RWPE2 (cell line): ENCODE data around the gene ADK.

ENCODE experiments used
- ATAC-seq: fragments of 200-7000 bp; cut with Tn5 transposase; 3 replicates; pipeline ENCODE4 v1.9.1; 2021; ENCODE audit warnings: low read depth
- DNase-seq: peaks from one replicate; pipeline ENCODE4 v3.0.0-alpha.2; 2020; ENCODE audit warnings: low spot score
- H3K27ac ChIP-seq: fragments of 450-650 bp; 2 replicates; pipeline ENCODE4 v1.5.1; 2017; ENCODE audit warnings: mild to moderate bottlenecking; ENCODE audit not compliant: poor library complexity, severe bottlenecking
- H3K27me3 ChIP-seq: fragments of 250-450 bp; sonication (Bioruptor Pico); 2 replicates; pipeline ENCODE4 v1.5.1; 2021; ENCODE audit warnings: mild to moderate bottlenecking, moderate library complexity; ENCODE audit not compliant: insufficient read depth, poor library complexity, severe bottlenecking
- H3K36me3 ChIP-seq: fragments of 250-450 bp; sonication (Bioruptor Pico); 2 replicates; pipeline ENCODE4 v1.5.1; 2020; ENCODE audit warnings: low read depth, mild to moderate bottlenecking, moderate library complexity
- H3K4me1 ChIP-seq: fragments of 250-450 bp; sonication (Bioruptor Pico); 2 replicates; pipeline ENCODE4 v1.5.1; 2021; ENCODE audit warnings: mild to moderate bottlenecking, moderate library complexity; ENCODE audit not compliant: insufficient read depth, poor library complexity, severe bottlenecking
- H3K4me3 ChIP-seq: fragments of 250-450 bp; sonication (Bioruptor Pico); 2 replicates; pipeline ENCODE4 v1.5.1; 2021; ENCODE audit warnings: mild to moderate bottlenecking, moderate library complexity; ENCODE audit not compliant: severe bottlenecking
- H3K9me3 ChIP-seq: fragments of 250-450 bp; sonication (Bioruptor Pico); 2 replicates; pipeline ENCODE4 v1.5.1; 2021; ENCODE audit warnings: mild to moderate bottlenecking, moderate library complexity; ENCODE audit not compliant: severe bottlenecking
- TF ChIP-seq, protein P1 (sequence below): fragments of 450-650 bp; IDR thresholded peaks from one replicate; pipeline ENCODE4 v1.5.1; 2017; ENCODE audit warnings: mild to moderate bottlenecking, moderate library complexity; ENCODE audit not compliant: poor library complexity, severe bottlenecking

ADK gene

DNA sequence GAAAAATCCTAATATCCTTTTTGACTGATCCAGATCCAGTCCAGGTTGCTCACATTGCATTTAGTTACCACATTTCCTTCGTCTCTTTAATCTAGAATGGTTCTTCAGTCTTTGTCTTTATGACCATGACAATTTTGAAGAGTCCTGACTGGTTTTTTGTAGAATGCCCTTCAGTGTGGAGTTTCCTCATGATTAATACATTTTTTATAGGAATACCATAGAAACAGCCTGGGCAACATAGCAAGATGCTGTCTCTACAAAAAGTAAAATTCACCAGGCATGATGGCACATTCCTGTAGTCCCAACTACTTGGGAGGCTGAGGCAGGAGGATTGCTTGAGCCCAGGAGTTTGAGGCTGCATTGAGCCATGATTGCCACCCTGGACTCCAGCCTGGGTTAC lies 390.4 kb downstream of the ADK start:
- Histone ChIP-seq H3K27ac (no peak overlapping the region), H3K36me3 (peaks cover 16% of the 10 kb centered on the region), H3K9me3 (no peaks in the 10 kb centered on the region), H3K4me3 (no peak overlapping the region), H3K4me1 (peaks cover 9% of the 10 kb centered on the region), H3K27me3 (no peaks in the 10 kb centered on the region)
- DNase-seq (no peak), ATAC-seq (no peak)
- TF ChIP-seq, protein P1, sequence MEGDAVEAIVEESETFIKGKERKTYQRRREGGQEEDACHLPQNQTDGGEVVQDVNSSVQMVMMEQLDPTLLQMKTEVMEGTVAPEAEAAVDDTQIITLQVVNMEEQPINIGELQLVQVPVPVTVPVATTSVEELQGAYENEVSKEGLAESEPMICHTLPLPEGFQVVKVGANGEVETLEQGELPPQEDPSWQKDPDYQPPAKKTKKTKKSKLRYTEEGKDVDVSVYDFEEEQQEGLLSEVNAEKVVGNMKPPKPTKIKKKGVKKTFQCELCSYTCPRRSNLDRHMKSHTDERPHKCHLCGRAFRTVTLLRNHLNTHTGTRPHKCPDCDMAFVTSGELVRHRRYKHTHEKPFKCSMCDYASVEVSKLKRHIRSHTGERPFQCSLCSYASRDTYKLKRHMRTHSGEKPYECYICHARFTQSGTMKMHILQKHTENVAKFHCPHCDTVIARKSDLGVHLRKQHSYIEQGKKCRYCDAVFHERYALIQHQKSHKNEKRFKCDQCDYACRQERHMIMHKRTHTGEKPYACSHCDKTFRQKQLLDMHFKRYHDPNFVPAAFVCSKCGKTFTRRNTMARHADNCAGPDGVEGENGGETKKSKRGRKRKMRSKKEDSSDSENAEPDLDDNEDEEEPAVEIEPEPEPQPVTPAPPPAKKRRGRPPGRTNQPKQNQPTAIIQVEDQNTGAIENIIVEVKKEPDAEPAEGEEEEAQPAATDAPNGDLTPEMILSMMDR: no peak

DNA sequence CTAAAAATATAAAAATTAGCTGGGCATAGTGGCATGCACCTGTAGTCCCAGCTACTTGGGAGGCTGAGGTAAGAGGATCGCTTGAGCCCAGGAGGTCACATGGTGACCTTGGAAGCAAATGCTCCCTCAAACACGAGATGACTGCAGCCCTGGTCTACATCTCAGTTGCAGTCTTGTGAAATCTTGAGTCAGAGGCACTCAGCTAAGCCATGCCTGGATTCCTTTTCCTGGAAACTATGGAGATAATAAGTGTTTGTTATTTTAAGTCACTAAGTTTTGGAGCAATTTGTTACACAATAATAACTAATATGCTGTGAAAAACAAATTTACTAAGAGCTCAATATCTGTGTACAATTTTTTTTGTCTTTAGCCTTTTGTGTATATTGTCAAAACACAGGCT lies 391.1 kb downstream of the ADK start:
- H3K36me3 ChIP-seq: peaks cover 15% of the 10 kb centered on the region
- H3K9me3 ChIP-seq: no peaks in the 10 kb centered on the region
- H3K4me1 ChIP-seq: peaks cover 12% of the 10 kb centered on the region
- ATAC-seq (0 out of 3 replicates have a peak, but pooled peaks have one; percentile 33), DNase-seq (no peak)
- H3K4me3 ChIP-seq: no peak overlapping the region
- no peak overlapping the region for H3K27ac ChIP-seq
- no peaks in the 10 kb centered on the region for H3K27me3 ChIP-seq
- TF ChIP-seq, protein P1: no peak

DNA sequence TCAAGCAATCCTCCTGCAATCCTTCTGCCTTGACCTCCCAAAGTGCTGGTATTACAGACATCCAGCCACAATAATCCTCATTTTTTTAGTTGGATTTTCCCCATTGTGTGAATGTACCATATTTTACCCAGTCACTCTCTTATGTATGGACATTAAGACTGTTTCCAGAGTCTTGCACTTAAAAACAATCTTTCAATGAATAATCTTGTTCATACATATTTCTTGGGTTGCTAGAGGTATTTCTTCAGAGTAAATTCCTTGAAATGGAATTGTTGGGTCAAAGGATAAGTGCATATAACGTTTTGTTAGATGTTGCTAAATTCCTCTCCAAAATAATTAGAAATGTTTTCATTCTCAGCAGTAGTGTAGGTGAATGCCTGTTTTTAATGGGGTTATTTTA lies 392.3 kb downstream of the ADK start:
- no peak for ATAC-seq
- peaks cover 5% of the 10 kb centered on the region; the same call in 1 of the 2 replicates for H3K36me3 ChIP-seq
- no peaks in the 10 kb centered on the region for H3K27me3 ChIP-seq
- no peak for DNase-seq
- no peak overlapping the region for H3K4me3 ChIP-seq
- no peak overlapping the region for H3K27ac ChIP-seq
- no peaks in the 10 kb centered on the region for H3K9me3 ChIP-seq
- TF ChIP-seq, protein P1: no peak
- H3K4me1 ChIP-seq: peaks cover 13% of the 10 kb centered on the region

DNA sequence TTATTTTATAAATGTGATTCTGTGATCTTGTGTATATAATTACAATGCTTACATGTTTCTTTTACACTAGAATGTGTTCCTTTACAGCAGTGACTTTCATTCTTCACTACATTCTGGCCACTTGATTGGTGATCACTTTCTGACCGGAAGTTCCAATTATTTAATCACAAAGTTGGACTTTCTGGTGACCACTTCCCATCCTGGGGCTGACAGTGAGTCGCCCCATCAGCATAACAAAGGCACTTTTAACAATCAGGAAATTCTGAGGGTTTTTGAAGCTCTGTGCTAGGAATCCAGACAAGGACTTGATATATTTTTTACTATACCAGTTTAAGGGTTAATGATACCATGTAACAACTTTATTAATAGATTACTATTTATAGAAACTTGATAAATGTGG lies 393.1 kb downstream of the ADK start:
- TF ChIP-seq, protein P1: no peak
- no peaks in the 10 kb centered on the region for H3K27me3 ChIP-seq
- no peak overlapping the region for H3K4me3 ChIP-seq
- H3K4me1 ChIP-seq: peaks cover 17% of the 10 kb centered on the region
- no peak for DNase-seq
- no peaks in the 10 kb centered on the region for H3K9me3 ChIP-seq
- no peak for ATAC-seq
- peaks cover 4% of the 10 kb centered on the region; the same call in 1 of the 2 replicates for H3K36me3 ChIP-seq
- no peak overlapping the region for H3K27ac ChIP-seq

DNA sequence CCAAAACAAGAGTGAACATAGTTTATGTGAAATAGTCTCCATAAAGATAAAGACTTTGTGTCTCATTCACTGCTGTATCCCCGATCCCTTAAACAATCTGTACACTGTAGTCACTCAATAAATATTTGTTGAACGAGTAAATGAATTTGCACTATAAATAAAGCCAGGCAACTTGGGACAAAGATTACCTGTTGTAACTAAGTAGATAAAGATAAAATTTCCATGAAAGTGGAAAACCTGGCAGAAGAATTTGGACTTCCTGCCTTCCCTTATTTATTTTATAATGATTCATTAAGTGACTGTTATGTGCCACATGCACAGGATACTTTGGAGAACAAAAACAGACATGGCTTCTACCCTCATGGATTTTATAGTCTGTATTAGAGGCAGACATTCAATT lies 397.7 kb downstream of the ADK start:
- H3K27ac ChIP-seq: no peak overlapping the region
- TF ChIP-seq, protein P1: no peak
- H3K27me3 ChIP-seq: no peaks in the 10 kb centered on the region
- no peak for ATAC-seq
- no peak for DNase-seq
- H3K36me3 ChIP-seq: peaks cover 7% of the 10 kb centered on the region; the same call in 1 of the 2 replicates
- no peaks in the 10 kb centered on the region for H3K9me3 ChIP-seq
- H3K4me1 ChIP-seq: peaks cover 11% of the 10 kb centered on the region
- H3K4me3 ChIP-seq: no peak overlapping the region
